GM19035 (cell line): ENCODE data around the gene SPTBN1.
"Not testable (repeated sequence)": the region's sequence is repeated elsewhere in the genome, so short reads cannot be mapped to it uniquely, and the experiment has no call there.

ENCODE experiments used
- ATAC-seq: cut with Tn5 transposase; IDR thresholded peaks from one replicate; pipeline ENCODE4 v1.9.1; 2021; ENCODE audit not compliant: unreplicated experiment

Gene SPTBN1

GRCh38 chr2:54468673-54469072 lies 12.5 kb downstream of the SPTBN1 start:
- no peak for ATAC-seq

- ATAC-seq: no peak
Observed at GRCh38 chr2:54469484-54470053, 13.4 kb downstream of the SPTBN1 start.

GRCh38 chr2:54470266-54470938 lies 14.3 kb downstream of the SPTBN1 start:
- ATAC-seq: no peak

- ATAC-seq: peak; percentile 80
Observed at GRCh38 chr2:54471221-54471711, 15.1 kb downstream of the SPTBN1 start.

GRCh38 chr2:54473851-54474250 lies 17.7 kb downstream of the SPTBN1 start:
- ATAC-seq: no peak

GRCh38 chr2:54475285-54475684 lies 19.2 kb downstream of the SPTBN1 start:
- no peak for ATAC-seq

- no peak for ATAC-seq
Observed at GRCh38 chr2:54475919-54476318, 19.8 kb downstream of the SPTBN1 start.

- ATAC-seq: no peak
Observed at GRCh38 chr2:54476852-54477251, 20.7 kb downstream of the SPTBN1 start.

- ATAC-seq: no peak
Observed at GRCh38 chr2:54477896-54478295, 21.8 kb downstream of the SPTBN1 start.

GRCh38 chr2:54478899-54479298 lies 22.8 kb downstream of the SPTBN1 start:
- ATAC-seq: no peak

GRCh38 chr2:54479424-54479823 lies 23.3 kb downstream of the SPTBN1 start:
- no peak for ATAC-seq

GRCh38 chr2:54480025-54480424 lies 23.9 kb downstream of the SPTBN1 start:
- no peak for ATAC-seq

GRCh38 chr2:54481686-54482085 lies 25.6 kb downstream of the SPTBN1 start:
- no peak for ATAC-seq

- ATAC-seq: no peak
Observed at GRCh38 chr2:54482715-54483114, 26.6 kb downstream of the SPTBN1 start.

- no peak for ATAC-seq
Observed at GRCh38 chr2:54483426-54483825, 27.3 kb downstream of the SPTBN1 start.

GRCh38 chr2:54485756-54486155 lies 29.6 kb downstream of the SPTBN1 start:
- not testable (repeated sequence) for ATAC-seq

- no peak for ATAC-seq
Observed at GRCh38 chr2:54486766-54487165, 30.6 kb downstream of the SPTBN1 start.

- ATAC-seq: no peak
Observed at GRCh38 chr2:54490863-54491262, 34.7 kb downstream of the SPTBN1 start.

- no peak for ATAC-seq
Observed at GRCh38 chr2:54492335-54492734, 36.2 kb downstream of the SPTBN1 start.

GRCh38 chr2:54494087-54494486 lies 38.0 kb downstream of the SPTBN1 start:
- no peak for ATAC-seq

GRCh38 chr2:54496920-54497319 lies 40.8 kb downstream of the SPTBN1 start:
- no peak for ATAC-seq

- no peak for ATAC-seq
Observed at GRCh38 chr2:54497763-54498680, 41.9 kb downstream of the SPTBN1 start.
